ENCODE data around the gene MYRIP. TPM values are rescaled to one million over a fixed set of nuclear protein-coding genes. Genes with fewer than 3 reads are reported as not detected.

MYRIP gene
- total RNA-seq, 4 donors from 2014 or later = 2.4 to 9.8 (median 4.4) TPM

- TF ChIP-seq CTCF (IDR thresholded peaks at IDR 0.05; ENCODE audit: low read depth) = no peak
Measured at GRCh38 chr3:40207796-40208195, 398.4 kb downstream of the MYRIP start.

GRCh38 chr3:40208251-40208650 lies 398.8 kb downstream of the MYRIP start:
- no peak for TF ChIP-seq CTCF (IDR thresholded peaks at IDR 0.05; ENCODE audit: low read depth)

- TF ChIP-seq CTCF (IDR thresholded peaks at IDR 0.05; ENCODE audit: low read depth) = no peak
Measured at GRCh38 chr3:40211579-40211978, 402.2 kb downstream of the MYRIP start.

GRCh38 chr3:40213556-40213955 lies 404.1 kb downstream of the MYRIP start:
- TF ChIP-seq CTCF (IDR thresholded peaks at IDR 0.05; ENCODE audit: low read depth) = no peak

GRCh38 chr3:40215015-40215414 lies 405.6 kb downstream of the MYRIP start:
- TF ChIP-seq CTCF (IDR thresholded peaks at IDR 0.05; ENCODE audit: low read depth) = no peak

- TF ChIP-seq CTCF (IDR thresholded peaks at IDR 0.05; ENCODE audit: low read depth) = no peak
Measured at GRCh38 chr3:40216471-40216870, 407.1 kb downstream of the MYRIP start.

- no peak for TF ChIP-seq CTCF (IDR thresholded peaks at IDR 0.05; ENCODE audit: low read depth)
Measured at GRCh38 chr3:40223856-40224255, 414.4 kb downstream of the MYRIP start.
